HG03520 (cell line): ENCODE data around the gene AIPL1.
"Not testable (repeated sequence)": the region's sequence is repeated elsewhere in the genome, so short reads cannot be mapped to it uniquely, and the experiment has no call there.

Experiments used
- ATAC-seq: cut with Tn5 transposase; IDR thresholded peaks from one replicate; pipeline ENCODE4 v1.9.1; 2021; ENCODE audit warnings: mild to moderate bottlenecking, moderate library complexity; ENCODE audit not compliant: unreplicated experiment

Gene AIPL1, protein sequence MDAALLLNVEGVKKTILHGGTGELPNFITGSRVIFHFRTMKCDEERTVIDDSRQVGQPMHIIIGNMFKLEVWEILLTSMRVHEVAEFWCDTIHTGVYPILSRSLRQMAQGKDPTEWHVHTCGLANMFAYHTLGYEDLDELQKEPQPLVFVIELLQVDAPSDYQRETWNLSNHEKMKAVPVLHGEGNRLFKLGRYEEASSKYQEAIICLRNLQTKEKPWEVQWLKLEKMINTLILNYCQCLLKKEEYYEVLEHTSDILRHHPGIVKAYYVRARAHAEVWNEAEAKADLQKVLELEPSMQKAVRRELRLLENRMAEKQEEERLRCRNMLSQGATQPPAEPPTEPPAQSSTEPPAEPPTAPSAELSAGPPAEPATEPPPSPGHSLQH

GRCh38 chr17:6435051-6435450 lies at the start of gene AIPL1:
TSS of gene AIPL1 (minus strand) at chr17:6435121. CDS start at chr17:6435104, 17 bp downstream.
- ATAC-seq, result no peak

GRCh38 chr17:6483507-6483906 lies 48.6 kb upstream of the AIPL1 start:
- no peak for ATAC-seq

GRCh38 chr17:6482796-6483195 lies 47.9 kb upstream of the AIPL1 start:
- ATAC-seq, result not testable (repeated sequence)

- ATAC-seq, result no peak
Measured at GRCh38 chr17:6482105-6482455, 47.2 kb upstream of the AIPL1 start.

- no peak for ATAC-seq
Measured at GRCh38 chr17:6480303-6480675, 45.4 kb upstream of the AIPL1 start.

- ATAC-seq, result no peak
Measured at GRCh38 chr17:6479622-6480302, 44.8 kb upstream of the AIPL1 start.

GRCh38 chr17:6478486-6478885 lies 43.6 kb upstream of the AIPL1 start:
- ATAC-seq, result no peak

DNA sequence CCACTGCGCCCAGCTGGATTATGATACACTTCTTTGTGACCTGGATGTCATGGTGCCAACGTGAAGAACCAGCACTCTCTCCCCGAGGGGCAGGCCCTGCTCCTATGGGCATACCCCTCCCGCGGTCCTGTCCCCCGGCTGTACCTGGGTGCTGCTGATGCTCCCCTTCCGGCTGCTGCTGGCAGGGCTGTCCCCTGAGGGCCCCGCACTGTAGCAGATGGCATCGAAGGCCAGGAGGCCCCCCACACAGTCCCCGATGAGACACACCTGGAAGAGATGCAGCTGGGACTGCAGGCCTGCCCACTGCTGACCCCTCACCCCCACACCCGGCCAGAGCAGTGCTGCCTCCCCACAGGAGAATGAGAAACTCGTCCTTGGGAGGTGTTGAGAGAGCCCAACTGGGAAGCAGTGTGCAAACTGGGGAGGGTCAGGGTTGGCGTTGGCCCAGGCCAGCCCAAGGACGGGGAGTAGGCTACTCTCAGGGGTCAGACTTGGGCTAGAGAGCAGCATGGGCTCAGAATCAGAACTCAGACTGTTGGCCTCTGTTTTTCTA lies 43.0 kb upstream of the AIPL1 start:
- no peak for ATAC-seq

GRCh38 chr17:6476810-6477179 lies 41.9 kb upstream of the AIPL1 start:
- ATAC-seq, result no peak

- ATAC-seq, result no peak
Measured at GRCh38 chr17:6476076-6476809, 41.3 kb upstream of the AIPL1 start.

GRCh38 chr17:6475411-6475810 lies 40.5 kb upstream of the AIPL1 start:
- ATAC-seq, result no peak

DNA sequence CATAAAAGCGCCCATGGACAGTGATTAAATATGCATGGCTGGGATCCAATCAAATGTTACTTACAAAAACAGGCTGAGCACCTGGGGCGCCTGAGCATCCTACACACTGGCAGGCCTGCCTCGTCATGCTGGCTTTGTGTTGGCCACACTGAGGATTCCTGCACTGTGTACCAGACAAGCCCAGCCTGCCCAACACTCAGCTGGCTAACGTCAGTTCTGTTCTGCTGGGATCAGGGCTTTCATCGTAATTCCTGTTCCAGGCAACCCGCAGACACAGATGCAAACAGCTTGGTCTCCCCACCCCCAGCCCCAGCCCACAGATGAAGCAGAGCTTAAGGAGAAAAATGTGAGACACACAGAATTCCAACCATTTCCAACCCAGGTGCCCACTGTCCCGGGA lies 40.0 kb upstream of the AIPL1 start:
- no peak for ATAC-seq

GRCh38 chr17:6474376-6474775 lies 39.5 kb upstream of the AIPL1 start:
- ATAC-seq, result no peak

DNA sequence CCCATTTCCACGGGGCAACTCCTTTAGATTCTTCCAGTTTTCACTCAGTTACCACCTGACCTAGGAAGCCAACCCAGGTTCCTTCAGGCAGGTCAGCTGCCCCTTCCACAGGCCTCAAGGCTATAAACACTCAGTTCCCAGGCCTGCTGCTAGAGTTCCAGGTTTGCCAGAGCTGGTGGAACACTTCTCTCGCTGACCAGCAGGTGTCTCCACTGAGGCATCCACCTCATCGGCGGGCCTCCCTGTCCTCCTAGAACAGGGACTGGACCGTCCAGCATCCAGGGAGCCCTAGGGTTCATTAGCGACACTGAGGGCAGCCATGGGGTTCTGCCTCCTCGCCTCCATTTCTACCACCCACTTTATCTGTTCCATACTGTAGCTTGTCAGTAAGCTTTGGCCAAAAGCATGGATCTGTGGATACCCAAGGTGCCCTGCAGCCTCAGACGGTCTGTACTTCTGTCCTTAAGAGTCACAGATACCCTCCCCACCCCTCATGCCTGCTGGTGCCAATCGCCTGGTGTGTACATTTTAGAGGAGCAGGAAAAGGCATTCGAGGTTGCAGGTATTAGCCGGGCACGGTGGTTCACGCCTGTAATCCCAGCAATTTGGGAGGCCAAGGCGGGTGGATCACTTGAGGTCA lies 38.3 kb upstream of the AIPL1 start:
- no peak for ATAC-seq

- no peak for ATAC-seq
Measured at GRCh38 chr17:6472517-6472916, 37.6 kb upstream of the AIPL1 start.

GRCh38 chr17:6471531-6472465 lies 36.9 kb upstream of the AIPL1 start:
- ATAC-seq, result no peak

DNA sequence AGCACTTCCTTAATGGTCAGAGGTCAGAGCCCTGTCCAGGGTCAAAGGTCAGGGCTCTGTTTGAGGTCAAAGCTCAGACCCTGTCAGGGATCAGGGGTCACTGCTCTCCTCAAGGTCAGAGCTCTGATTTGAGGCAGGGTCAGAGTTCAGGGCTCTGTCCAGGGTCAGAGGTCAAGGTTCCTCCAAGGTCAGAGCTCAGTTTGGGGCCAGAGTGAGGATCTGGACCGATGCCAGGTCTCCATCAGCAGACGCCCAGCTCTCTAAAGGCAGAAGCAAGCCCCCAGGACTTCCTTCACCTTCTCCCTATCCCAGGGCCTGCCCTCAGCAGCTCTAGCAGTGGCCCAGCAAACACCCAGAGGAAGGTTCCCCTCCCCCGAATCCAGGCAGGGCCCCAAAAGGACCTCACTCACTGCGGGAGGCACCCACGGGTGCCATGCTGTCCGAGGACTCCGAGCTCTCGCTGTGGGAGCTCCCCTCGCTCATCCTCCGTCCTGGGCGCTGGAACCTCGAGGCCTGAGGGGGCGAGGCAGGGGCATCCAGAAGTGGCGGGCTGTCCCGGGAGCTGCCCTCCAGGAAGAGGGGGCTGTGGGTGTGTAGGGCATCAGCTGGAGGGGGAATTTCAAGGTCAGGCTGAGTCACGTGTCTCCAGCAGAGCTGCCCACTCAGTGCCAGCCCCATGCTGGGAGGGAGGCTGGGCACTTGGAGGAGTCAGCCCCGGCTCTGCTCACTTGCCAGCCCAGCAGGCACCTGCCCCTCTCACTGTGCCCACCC lies 36.0 kb upstream of the AIPL1 start:
- ATAC-seq, result no peak

DNA sequence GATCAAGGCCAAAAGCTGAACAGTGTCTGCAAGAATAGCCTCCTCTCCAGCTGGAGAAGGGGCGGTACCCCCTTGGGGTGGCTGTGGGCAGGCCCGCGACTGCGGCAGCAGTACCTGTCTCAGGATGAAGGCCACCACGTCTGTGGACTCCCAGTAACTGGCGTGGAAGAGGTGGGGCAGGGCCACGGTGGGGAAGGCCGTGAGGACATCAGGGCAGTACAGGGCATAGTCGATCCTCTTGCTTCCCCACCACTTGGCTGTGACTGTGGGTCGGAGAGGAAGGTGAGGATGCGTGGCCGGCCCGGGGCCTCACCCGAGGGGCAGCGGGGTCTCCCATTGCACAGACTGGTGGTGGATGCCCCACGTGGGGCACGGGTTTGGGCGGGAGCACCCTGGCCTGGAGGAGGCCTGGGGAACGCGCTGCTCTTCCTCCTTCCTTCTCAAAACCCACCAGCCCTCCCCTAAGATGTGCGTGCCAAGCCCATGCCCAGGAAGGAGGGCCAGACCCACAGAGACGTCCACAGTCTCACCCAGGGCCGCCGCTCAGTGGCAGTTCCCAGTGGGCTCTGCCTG lies 35.3 kb upstream of the AIPL1 start:
- no peak for ATAC-seq
